Activated T-cell treated with anti-CD3 and anti-CD28 coated beads, Interleukin-2, amount 50 U/mL, for 72 hours (primary cell): ENCODE results near the gene ITM2C. TPM values are rescaled to one million over a fixed set of nuclear protein-coding genes. Genes with fewer than 3 reads are reported as not detected.

Experiments
- ATAC-seq, 2 donors: fragments of 150-1000 bp; cut with Tn5 transposase; replicated peaks in 1 of 2; 2 replicates each; pipeline ENCODE4 v1.10.0; 2021; ENCODE audit warnings: moderate library complexity in 2 of 2, mild to moderate bottlenecking in 1 of 2
- DNase-seq, 2 donors: peaks; one replicate each; pipeline ENCODE4 v3.0.0; 2021 to 2022; ENCODE audit warnings: mixed read lengths in 1 of 2
- H3K27ac Mint-ChIP-seq: one replicate; pipeline ENCODE4 v1.8.0; 2022; ENCODE audit warnings: mild to moderate bottlenecking, moderate library complexity, mixed read lengths
- H3K27me3 Mint-ChIP-seq: one replicate; pipeline ENCODE4 v1.8.0; 2022; ENCODE audit warnings: low read depth, mixed read lengths
- H3K36me3 Mint-ChIP-seq, 2 donors: one replicate each; pipeline ENCODE4 v1.8.0; 2022; ENCODE audit warnings: mixed read lengths in 2 of 2, mild to moderate bottlenecking in 1 of 2; ENCODE audit not compliant: insufficient read depth in 2 of 2
- H3K4me1 Mint-ChIP-seq: one replicate; pipeline ENCODE4 v1.8.0; 2022; ENCODE audit warnings: low read depth, mixed read lengths
- H3K4me3 Mint-ChIP-seq, 2 donors: one replicate each; pipeline ENCODE4 v1.8.0; 2022; ENCODE audit warnings: mild to moderate bottlenecking in 2 of 2, mixed read lengths in 2 of 2, moderate library complexity in 2 of 2
- H3K9me3 Mint-ChIP-seq, 2 donors: one replicate each; pipeline ENCODE4 v1.8.0; 2022; ENCODE audit warnings: mixed read lengths in 2 of 2
- total RNA-seq, 2 donors: library from RNA; stranded (reverse); gene quantifications; one replicate each; pipeline ENCODE4 v1.2.3, GENCODE V29; 2022

Gene ITM2C
- total RNA-seq, 2 donors from 2014 or later: 42.8 to 58.7 TPM

DNA sequence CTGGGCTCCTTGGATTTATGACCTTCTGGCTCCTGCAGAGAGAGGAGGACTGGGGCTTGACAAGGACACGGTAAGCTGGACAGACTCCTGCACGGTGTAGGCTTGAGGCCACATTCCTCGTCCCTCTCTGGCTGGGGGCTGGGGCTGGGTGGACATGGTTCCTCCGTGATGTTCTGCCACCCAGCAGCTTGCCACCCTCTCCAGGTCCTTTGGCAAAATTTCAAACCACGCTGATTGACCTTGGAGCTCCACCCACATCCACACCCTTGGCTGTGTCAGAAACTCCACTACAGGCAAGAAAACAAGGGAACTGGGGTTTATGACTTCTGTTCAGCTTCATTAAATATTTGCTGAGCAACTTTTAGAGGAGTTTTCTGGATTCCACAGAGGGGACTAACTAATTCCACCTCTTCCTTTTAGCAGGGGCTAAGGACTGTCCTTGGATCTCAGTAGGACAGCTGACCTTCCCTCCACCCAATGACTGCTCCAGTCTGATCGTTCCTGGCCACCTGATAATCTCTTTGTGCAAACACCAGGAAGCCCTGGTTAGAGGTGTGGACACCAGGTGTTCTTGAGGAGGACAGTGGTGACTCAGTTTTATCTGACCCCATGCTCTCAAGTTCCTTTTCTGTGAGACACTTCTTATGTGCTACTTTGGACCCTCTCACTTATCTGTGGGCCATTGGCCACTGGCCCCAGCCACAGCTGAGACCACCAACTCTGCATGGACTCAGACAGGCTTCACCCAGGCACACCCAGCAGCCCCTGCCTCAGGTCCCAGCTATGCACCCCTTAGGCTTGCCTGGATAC, 31.0 kb downstream of the ITM2C start:
- H3K27me3 Mint-ChIP-seq: peaks cover 44% of the 10 kb centered on the region
- DNase-seq (no peak), ATAC-seq (no peak)
- peaks cover 37% of the 10 kb centered on the region for H3K4me1 Mint-ChIP-seq
- H3K27ac Mint-ChIP-seq: no peak overlapping the region
- H3K4me3 Mint-ChIP-seq: no peak overlapping the region
- H3K36me3 Mint-ChIP-seq: no peaks in the 10 kb centered on the region
- H3K9me3 Mint-ChIP-seq: no peaks in the 10 kb centered on the region

GRCh38 chr2:230896346-230897115, 31.8 kb downstream of the ITM2C start:
- Mint-ChIP-seq H3K4me1 (peaks cover 32% of the 10 kb centered on the region), H3K27ac (no peak overlapping the region)
- ATAC-seq: no peak

GRCh38 chr2:230898016-230898712, 33.4 kb downstream of the ITM2C start:
- no peak for DNase-seq
- peaks cover 46% of the 10 kb centered on the region for H3K4me1 Mint-ChIP-seq
- no peak overlapping the region for H3K4me3 Mint-ChIP-seq

More at GRCh38 chr2:230896346-230897115, 31.8 kb downstream of the ITM2C start:
- Mint-ChIP-seq H3K27me3 (peaks cover 46% of the 10 kb centered on the region), H3K36me3 (no peaks in the 10 kb centered on the region), H3K9me3 (no peaks in the 10 kb centered on the region), H3K4me3 (no peak overlapping the region)
- DNase-seq: no peak

DNA sequence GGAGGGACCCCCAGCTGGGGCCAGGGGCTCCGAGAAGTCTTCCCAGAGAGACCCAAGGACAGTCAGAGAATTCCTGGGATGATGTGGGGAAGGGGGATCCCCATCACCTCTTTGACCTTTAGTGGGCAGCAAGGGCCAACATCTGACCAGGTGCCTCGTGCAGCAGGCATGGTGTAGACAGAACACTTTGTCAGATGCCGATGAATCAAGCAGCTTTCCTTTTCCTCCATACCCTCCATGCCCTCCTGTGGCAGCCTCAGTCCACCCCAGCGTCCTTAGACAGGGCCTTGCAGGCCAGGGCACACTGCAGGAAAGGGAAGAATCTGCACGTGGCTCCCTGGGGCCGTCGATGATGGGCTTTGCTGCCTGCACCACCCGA, 34.0 kb downstream of the ITM2C start:
- Mint-ChIP-seq H3K9me3 (no peaks in the 10 kb centered on the region), H3K27me3 (peaks cover 41% of the 10 kb centered on the region), H3K4me1 (peaks cover 52% of the 10 kb centered on the region), H3K27ac (no peak overlapping the region), H3K4me3 (no peak overlapping the region), H3K36me3 (no peaks in the 10 kb centered on the region)
- DNase-seq (no peak), ATAC-seq (no peak)

More at GRCh38 chr2:230898016-230898712, 33.4 kb downstream of the ITM2C start:
- no peak overlapping the region for H3K27ac Mint-ChIP-seq
- H3K27me3 Mint-ChIP-seq: peaks cover 35% of the 10 kb centered on the region
- H3K9me3 Mint-ChIP-seq: no peaks in the 10 kb centered on the region
- no peaks in the 10 kb centered on the region for H3K36me3 Mint-ChIP-seq
- ATAC-seq: peak in 1 of 2 donors; percentile 26

DNA sequence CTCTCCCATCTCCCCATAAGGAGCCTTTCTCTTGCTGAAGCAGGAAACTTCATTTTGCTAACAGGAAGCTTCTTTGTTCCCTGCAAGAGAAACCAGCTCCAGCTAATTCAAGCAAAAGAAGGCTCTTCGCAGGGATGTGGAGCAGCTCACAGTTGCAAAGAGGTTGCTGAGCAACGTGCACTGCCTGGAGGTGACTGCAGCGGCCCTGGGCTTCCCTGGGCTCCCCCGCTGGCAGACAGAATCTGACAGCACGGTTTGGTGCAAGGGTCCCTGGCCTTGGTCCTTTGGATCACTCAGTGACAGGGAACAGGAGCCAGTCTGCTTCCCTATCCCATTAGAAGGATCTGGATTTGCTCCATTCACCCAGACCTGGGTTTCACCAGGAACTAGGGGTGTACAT, 34.5 kb downstream of the ITM2C start:
- ATAC-seq: no peak
- Mint-ChIP-seq H3K36me3 (no peaks in the 10 kb centered on the region), H3K9me3 (no peaks in the 10 kb centered on the region), H3K4me3 (no peak overlapping the region), H3K27ac (no peak overlapping the region), H3K4me1 (peaks cover 54% of the 10 kb centered on the region), H3K27me3 (peaks cover 43% of the 10 kb centered on the region)
- DNase-seq: no peak

- DNase-seq (peak; percentile 66 to 69), ATAC-seq (peak; percentile 84 to 87)
- H3K4me3 Mint-ChIP-seq: no peak overlapping the region
- peaks cover 54% of the 10 kb centered on the region for H3K4me1 Mint-ChIP-seq
- no peak overlapping the region for H3K27ac Mint-ChIP-seq
- peaks cover 40% of the 10 kb centered on the region for H3K27me3 Mint-ChIP-seq
- H3K9me3 Mint-ChIP-seq: no peaks in the 10 kb centered on the region
- H3K36me3 Mint-ChIP-seq: no peaks in the 10 kb centered on the region
Measured at GRCh38 chr2:230899786-230900185, 35.0 kb downstream of the ITM2C start.

DNA sequence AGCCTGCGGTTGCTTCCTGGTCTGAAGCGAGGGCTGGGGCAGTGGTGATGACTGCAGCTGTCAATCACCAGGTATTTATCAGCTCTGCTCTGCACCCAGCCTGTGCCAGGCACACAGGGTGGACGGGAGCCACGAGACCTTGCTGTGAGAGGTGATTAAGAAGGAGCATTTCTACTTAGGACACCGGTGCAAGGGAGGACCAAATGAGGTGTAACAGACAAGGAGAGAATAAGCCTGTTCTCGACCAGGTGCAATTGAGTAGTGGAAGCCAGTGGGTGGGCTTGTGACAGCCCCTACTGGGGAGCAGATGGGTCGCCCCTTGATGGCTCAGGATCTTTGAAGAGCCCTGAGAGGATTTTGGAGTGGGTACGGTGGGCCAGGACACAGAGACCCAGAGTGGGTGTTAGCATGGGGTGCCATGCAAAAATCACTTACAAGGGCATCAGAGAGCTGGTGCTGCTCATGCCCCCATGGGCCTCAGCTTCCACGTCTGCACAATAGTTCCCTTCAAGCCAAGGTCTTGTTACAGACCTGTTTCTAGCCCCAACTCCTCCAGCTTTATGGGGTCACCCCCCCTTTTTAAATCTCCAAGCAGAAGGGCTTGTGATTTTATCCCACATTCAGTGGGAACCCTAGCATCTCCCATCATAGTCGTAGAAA, 35.7 kb downstream of the ITM2C start:
- no peaks in the 10 kb centered on the region for H3K9me3 Mint-ChIP-seq
- DNase-seq (no peak), ATAC-seq (no peak)
- H3K27me3 Mint-ChIP-seq: peaks cover 39% of the 10 kb centered on the region
- H3K4me3 Mint-ChIP-seq: no peak overlapping the region
- H3K4me1 Mint-ChIP-seq: peaks cover 60% of the 10 kb centered on the region
- H3K36me3 Mint-ChIP-seq: no peaks in the 10 kb centered on the region
- H3K27ac Mint-ChIP-seq: no peak overlapping the region

GRCh38 chr2:230901006-230901405, 36.3 kb downstream of the ITM2C start:
- no peaks in the 10 kb centered on the region for H3K9me3 Mint-ChIP-seq
- no peak overlapping the region for H3K4me3 Mint-ChIP-seq
- no peaks in the 10 kb centered on the region for H3K36me3 Mint-ChIP-seq
- DNase-seq: no peak
- no peak for ATAC-seq
- H3K4me1 Mint-ChIP-seq: peaks cover 65% of the 10 kb centered on the region
- H3K27me3 Mint-ChIP-seq: peaks cover 34% of the 10 kb centered on the region
- H3K27ac Mint-ChIP-seq: no peak overlapping the region

DNA sequence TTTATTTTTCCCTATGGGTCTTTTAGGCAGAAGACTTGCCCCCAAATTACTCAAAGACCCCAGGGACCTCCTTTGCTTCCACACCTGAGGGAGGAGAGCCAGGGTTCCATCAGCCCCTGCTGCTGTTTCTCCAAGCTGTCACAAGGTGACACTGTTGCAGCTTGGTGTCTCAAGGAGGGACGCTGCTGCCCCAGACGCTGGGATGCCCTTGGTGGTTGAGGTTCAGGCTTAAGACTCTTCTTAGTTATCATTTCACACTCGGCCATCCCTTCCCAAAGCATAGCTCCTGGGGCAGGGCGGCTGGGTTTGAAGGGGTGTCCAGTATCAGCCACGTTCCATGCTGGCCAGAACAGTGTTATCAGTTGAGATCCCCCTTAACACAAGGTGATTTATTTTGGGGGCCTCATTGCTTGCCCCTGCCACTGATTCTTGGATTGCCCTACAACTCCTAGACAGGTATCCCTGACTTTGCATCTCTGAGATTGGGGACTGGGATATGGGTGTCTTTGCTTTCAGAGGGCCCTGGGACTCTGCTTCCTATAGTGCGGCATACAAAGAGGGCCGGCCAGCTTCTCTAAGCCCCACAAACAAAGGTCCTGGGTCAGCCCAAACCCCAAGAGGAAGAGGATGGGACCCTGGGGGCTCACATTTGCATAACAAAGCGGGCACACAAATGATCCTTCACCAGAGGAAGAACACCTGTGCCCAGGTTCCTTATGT, 37.6 kb downstream of the ITM2C start:
- peak; percentile 70 to 73 for DNase-seq
- Mint-ChIP-seq H3K27me3 (peaks cover 23% of the 10 kb centered on the region), H3K4me3 (no peak overlapping the region), H3K27ac (no peak overlapping the region), H3K36me3 (peaks cover 0 to 3% of the 10 kb centered on the region in 2 donors), H3K4me1 (peaks cover 79% of the 10 kb centered on the region), H3K9me3 (no peaks in the 10 kb centered on the region)
- ATAC-seq: peak; percentile 21 to 34

GRCh38 chr2:230903231-230904150, 38.7 kb downstream of the ITM2C start:
- H3K4me3 Mint-ChIP-seq: peak overlapping the region in 1 of 2 donors; percentile 38
- peaks cover 0 to 3% of the 10 kb centered on the region in 2 donors for H3K36me3 Mint-ChIP-seq

GRCh38 chr2:230904856-230905447, 40.2 kb downstream of the ITM2C start:
- H3K4me1 Mint-ChIP-seq: peaks cover 91% of the 10 kb centered on the region
- H3K36me3 Mint-ChIP-seq: peaks cover 0 to 5% of the 10 kb centered on the region in 2 donors
- DNase-seq (no peak), ATAC-seq (no peak)
- peaks cover 38% of the 10 kb centered on the region for H3K27me3 Mint-ChIP-seq
- H3K27ac Mint-ChIP-seq: no peak overlapping the region
- no peaks in the 10 kb centered on the region for H3K9me3 Mint-ChIP-seq
- peak overlapping the region; percentile 50 to 95 for H3K4me3 Mint-ChIP-seq

More at GRCh38 chr2:230903231-230904150, 38.7 kb downstream of the ITM2C start:
- peaks cover 24% of the 10 kb centered on the region for H3K27me3 Mint-ChIP-seq
- DNase-seq (no peak), ATAC-seq (no peak)
- peaks cover 85% of the 10 kb centered on the region for H3K4me1 Mint-ChIP-seq
- H3K27ac Mint-ChIP-seq: no peak overlapping the region
- H3K9me3 Mint-ChIP-seq: no peaks in the 10 kb centered on the region
